ENCODE data around the gene MDH2. TPM values are rescaled to one million over a fixed set of nuclear protein-coding genes. Genes with fewer than 3 reads are reported as not detected.

Gene MDH2
- total RNA-seq, 2 donors from 2014 or later, result 162 to 170 TPM

DNA sequence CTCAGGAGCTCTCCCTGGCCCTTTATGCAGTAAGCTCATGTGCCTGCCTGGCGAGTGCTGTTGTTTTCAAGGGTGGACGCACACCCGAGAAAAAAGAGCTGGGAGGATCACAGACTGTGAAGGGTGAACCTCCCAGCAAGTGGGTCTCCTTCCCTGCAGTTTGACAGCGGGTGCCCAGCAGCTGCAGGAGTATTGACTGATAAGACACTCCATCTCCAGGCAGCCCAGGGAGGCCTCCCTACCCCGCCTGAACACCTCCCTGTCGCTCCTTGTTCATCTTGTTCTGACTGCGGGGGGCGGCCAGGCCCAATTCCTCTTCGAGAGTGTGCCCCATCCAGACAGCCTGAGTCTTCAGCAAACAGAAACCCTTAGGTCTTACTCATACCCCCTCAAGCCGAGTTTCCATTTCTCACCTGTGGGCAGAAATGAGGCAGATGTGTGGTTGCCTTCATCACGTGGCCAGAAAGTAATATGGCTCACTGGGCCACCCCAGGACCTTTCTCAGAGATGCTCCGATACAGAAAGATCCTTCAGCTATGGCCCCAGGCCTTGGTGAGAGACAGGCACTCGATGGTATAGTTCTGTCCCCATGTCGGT is 17.2 kb downstream of the MDH2 start:
- no peaks in the 10 kb centered on the region for H3K9me3 Mint-ChIP-seq
- ATAC-seq (replicated peaks in 1 of 2) (peak; percentile 83 to 89), DNase-seq (peak; percentile 16)
- no peaks in the 10 kb centered on the region for H3K27me3 Mint-ChIP-seq (ENCODE audit: low read depth)
- peaks cover 1 to 31% of the 10 kb centered on the region in 2 donors for H3K36me3 Mint-ChIP-seq (ENCODE audit: insufficient read depth in 2 of 2)
- no peak overlapping the region for H3K4me3 Mint-ChIP-seq
- H3K4me1 Mint-ChIP-seq (ENCODE audit: low read depth), result no peaks in the 10 kb centered on the region
- H3K27ac Mint-ChIP-seq, result peak overlapping the region; percentile 34

DNA sequence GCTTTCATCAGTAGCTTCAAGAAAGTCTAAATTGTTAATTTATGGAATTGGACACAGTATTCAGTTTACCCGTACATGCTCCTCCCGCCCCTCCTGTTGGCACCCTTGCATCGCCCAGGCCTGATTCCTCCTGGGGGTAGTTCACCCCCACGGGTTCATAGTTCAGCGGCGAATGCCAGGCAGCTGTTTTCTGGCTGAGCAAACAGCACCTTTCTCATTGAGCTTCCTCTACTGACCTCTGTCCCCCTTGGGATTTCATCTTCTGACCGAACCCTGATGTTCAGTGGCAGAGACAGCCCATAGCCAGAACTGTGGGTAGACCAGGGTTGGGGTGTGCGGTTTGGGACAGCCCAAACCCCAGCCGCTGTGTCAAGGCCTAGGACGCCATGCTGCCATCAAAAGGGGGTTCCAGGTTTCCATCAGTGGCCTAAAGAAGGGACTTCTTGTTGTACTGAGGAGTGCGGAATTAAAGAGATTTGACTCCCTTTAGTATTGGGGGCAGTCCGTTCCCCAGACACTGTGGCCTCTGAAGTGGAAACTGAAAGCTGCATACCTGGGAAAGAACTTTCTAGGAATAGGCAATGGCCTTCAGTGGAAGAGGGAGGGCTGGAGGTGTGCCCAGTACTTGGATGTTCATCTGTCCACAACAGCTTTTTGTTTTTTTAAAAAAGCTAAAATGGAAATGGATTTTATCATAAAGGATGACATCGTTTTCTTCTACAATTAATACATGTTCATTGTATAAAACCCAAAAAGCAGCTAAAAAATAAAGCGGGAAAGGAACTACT is 19.0 kb downstream of the MDH2 start:
- H3K27ac Mint-ChIP-seq, result no peak overlapping the region
- no peaks in the 10 kb centered on the region for H3K27me3 Mint-ChIP-seq (ENCODE audit: low read depth)
- no peak for DNase-seq
- H3K36me3 Mint-ChIP-seq (ENCODE audit: insufficient read depth in 2 of 2), result peaks cover 1 to 27% of the 10 kb centered on the region in 2 donors
- H3K9me3 Mint-ChIP-seq, result no peaks in the 10 kb centered on the region
- H3K4me1 Mint-ChIP-seq (ENCODE audit: low read depth), result no peaks in the 10 kb centered on the region
- ATAC-seq (replicated peaks in 1 of 2), result no peak
- no peak overlapping the region for H3K4me3 Mint-ChIP-seq

DNA sequence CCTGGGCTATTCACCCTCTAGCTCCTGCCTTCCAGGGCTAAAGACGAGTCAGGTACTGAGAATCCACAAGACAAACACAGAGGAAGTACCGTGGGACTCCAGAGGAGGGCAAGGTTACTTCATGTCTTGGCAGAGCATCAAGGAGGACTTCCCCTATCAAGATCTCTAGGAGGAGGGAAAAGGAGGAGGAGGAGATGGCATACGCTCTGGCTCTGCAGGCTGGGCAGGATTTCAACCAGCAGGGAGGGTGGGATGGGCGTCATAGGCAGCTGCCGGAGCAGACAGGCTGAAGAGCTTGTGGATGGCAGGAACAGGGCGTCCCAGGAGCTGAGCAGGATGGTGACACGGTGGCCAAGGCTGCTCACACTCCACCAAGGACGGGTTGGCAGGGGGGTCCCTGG is 21.3 kb downstream of the MDH2 start:
- DNase-seq (no peak), ATAC-seq (replicated peaks in 1 of 2) (no peak)
- Mint-ChIP-seq H3K27me3 (ENCODE audit: low read depth) (no peaks in the 10 kb centered on the region), H3K36me3 (ENCODE audit: insufficient read depth in 2 of 2) (peaks cover 3 to 17% of the 10 kb centered on the region in 2 donors), H3K9me3 (no peaks in the 10 kb centered on the region), H3K27ac (no peak overlapping the region), H3K4me3 (no peak overlapping the region), H3K4me1 (ENCODE audit: low read depth) (no peaks in the 10 kb centered on the region)

DNA sequence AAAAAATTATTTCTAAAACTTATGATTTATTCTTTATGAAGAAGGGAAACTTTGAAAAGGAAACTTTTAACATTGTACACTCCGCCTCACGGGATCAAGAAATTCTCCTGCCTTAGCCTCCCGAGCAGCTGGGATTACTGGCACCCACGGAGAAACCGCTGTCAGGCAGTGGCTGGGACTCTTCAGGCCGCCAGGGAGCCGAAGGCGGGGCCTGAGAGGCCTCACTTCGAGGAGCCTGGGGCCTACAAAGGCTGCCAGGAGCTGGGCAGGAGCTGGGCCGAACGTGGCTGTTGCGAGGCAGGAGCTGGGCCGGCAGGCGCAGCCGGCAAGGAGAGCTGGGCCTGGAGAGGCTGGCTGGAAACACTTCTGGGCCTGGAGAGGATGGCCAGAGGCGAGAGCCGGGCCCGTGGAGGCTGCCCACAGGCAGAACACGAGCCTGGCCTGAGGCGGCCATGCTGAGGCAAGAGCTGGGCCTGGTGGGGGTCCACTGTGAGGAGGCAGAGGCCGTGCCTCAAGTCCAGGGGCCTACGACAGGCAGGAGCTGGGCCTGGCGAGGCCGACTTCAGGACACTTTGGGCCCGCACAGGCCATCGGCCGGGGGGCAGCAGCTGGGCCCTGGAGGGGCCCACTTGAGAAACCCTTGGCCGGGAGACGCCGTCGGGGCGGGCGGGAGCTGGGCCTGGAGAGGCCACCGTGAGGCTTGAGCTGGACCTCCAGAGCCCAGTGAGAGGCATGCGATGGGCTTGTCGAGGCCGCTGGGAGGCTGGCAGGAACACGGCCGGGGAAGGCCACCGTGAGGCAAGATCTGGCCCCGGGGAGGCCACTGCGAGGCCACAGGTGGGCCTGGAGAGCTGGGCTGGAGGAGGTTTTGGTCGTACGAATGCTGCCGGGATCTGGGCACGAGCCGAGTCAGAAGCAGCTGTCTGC is 23.7 kb downstream of the MDH2 start:
- H3K36me3 Mint-ChIP-seq (ENCODE audit: insufficient read depth in 2 of 2), result peaks cover 2 to 5% of the 10 kb centered on the region in 2 donors
- no peak for ATAC-seq (replicated peaks in 1 of 2)
- no peaks in the 10 kb centered on the region for H3K27me3 Mint-ChIP-seq (ENCODE audit: low read depth)
- no peak overlapping the region for H3K4me3 Mint-ChIP-seq
- H3K4me1 Mint-ChIP-seq (ENCODE audit: low read depth), result no peaks in the 10 kb centered on the region
- H3K9me3 Mint-ChIP-seq, result peaks cover 0 to 2% of the 10 kb centered on the region in 2 donors
- H3K27ac Mint-ChIP-seq, result no peak overlapping the region
- no peak for DNase-seq

DNA sequence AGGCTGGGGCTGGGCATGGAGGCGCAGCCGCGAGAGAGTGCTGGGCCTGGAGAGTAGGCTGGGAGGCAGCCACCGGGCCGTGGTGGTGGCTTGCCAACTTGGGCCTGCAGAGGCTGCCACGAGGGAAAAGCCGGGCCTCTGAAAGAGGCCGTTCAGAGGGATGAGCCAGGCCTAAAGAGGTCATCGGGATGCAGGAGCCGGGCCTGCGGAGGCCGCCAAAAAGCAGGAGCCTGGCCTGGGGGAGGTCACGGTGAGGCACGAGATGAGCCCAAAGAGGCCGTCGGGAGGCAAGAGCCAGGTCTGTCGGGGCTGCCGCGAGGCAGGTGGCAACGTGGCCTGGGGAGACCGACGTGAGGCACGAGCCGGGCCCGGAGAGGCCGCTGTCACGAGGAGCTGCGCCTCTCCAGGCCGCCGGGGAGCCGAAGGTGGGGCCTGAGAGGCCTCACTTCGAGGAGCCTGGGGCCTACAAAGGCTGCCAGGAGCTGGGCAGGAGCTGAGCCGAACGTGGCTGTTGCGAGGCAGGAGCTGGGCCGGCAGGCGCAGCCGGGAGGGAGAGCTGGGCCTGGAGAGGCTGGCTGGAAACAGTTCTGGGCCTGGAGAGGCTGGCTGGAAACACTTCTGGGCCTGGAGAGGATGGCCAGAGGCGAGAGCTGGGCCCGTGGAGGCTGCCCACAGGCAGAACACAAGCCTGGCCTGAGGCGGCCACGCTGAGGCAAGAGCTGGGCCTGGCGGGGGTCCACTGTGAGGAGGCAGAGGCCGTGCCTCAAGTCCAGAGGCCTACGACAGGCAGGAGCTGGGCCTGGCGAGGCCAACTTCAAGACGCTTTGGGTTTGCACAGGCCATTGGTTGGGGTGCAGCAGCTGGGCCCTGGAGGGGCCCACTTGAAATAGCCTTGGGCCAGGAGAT is 24.6 kb downstream of the MDH2 start:
- ATAC-seq (replicated peaks in 1 of 2) (no peak), DNase-seq (no peak)
- Mint-ChIP-seq H3K27ac (no peak overlapping the region), H3K4me1 (ENCODE audit: low read depth) (peaks cover 6% of the 10 kb centered on the region), H3K27me3 (ENCODE audit: low read depth) (no peaks in the 10 kb centered on the region), H3K4me3 (no peak overlapping the region), H3K36me3 (ENCODE audit: insufficient read depth in 2 of 2) (peaks cover 0 to 2% of the 10 kb centered on the region in 2 donors), H3K9me3 (peaks cover 0 to 2% of the 10 kb centered on the region in 2 donors)

DNA sequence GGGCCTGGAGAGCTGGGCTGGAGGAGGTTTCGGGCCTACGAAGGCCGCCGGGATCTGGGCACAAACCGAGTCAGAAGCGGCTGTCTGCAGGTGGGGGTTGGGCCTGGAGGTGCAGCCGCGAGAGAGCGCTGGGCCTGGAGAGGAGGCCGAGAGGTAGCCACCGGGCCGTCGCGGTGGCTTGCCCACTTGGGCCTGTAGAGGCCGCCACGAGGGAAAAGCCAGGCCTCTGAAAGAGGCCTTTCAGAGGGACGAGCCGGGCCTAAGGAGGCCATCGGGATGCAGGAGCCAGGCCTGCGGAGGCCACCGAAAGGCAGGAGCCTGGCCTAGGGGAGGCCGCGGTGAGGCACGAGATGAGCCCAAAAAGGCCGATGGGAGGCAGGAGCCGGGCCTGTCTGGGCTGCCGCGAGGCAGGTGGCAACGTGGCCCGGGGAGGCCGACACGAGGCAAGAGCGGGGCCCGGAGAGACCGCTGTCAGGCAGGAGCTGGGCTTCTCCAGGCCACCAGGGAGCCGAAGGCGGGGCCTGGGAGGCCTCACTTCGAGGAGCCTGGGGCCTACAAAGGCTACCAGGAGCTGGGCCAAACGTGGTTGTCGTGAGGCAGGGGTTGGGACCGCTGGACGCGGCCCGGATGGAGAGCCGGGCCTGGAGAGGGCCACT is 25.6 kb downstream of the MDH2 start:
- Mint-ChIP-seq H3K4me3 (no peak overlapping the region), H3K4me1 (ENCODE audit: low read depth) (peaks cover 10% of the 10 kb centered on the region), H3K36me3 (ENCODE audit: insufficient read depth in 2 of 2) (peaks cover 0 to 2% of the 10 kb centered on the region in 2 donors), H3K27ac (no peak overlapping the region), H3K9me3 (peaks cover 0 to 2% of the 10 kb centered on the region in 2 donors), H3K27me3 (ENCODE audit: low read depth) (no peaks in the 10 kb centered on the region)
- no peak for ATAC-seq (replicated peaks in 1 of 2)
- no peak for DNase-seq

DNA sequence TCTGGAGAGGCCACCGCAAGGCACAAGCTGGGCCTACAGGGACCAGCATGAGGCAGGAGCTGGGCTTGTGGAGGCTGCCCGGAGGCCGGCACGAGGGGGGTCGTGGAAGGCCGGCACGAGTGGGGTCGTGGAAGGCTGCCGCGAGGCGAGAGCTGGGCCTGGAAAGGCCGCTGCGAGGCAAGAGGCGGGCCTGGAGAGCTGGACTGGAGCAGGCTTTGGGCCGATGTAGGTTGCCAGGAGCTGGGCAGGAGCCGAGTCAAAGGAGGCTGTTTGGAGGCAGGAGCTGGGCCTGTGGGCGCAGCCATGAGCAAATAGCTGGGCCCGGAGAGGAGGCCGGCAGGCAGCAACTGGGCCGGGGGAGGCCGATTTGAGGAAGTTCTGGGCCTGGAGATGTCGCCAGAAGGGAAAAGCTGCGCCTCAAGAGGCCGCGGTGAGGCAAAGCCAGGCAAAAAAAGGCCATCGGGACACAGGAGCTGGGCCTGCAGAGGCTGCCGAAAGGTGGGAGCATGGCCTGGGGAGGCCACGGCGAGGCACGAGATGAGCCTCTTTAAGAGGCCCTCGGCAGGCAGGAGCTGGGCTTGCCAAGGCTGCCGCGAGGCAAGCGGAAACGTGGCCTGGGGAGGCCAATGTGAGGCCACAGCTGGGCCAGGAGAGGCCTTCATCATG is 26.5 kb downstream of the MDH2 start:
- peaks cover 0 to 2% of the 10 kb centered on the region in 2 donors for H3K36me3 Mint-ChIP-seq (ENCODE audit: insufficient read depth in 2 of 2)

DNA sequence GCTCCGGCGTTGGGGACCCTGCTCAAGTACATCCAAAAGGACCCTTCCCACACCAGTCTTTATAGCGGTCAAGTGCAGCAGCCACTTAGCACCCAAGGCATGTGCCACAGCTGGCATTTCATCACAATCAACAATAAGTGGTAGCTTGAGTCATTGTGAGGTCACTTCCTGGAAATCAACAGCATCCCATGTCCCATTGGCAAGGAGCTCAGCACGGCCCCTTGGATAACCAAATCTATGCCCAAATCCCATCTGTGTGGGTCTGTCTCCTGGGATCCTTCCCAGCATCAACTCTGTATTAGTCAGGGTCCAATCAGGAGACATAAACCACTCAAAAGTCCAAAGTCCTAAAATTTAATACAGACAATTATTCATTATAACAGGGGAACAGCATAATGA is 27.1 kb downstream of the MDH2 start:
- DNase-seq (no peak), ATAC-seq (replicated peaks in 1 of 2) (no peak)
- peaks cover 0 to 2% of the 10 kb centered on the region in 2 donors for H3K36me3 Mint-ChIP-seq (ENCODE audit: insufficient read depth in 2 of 2)
- H3K27ac Mint-ChIP-seq, result no peak overlapping the region
- H3K27me3 Mint-ChIP-seq (ENCODE audit: low read depth), result peaks cover under 1% of the 10 kb centered on the region
- peaks cover 10% of the 10 kb centered on the region for H3K4me1 Mint-ChIP-seq (ENCODE audit: low read depth)
- no peak overlapping the region for H3K4me3 Mint-ChIP-seq
- H3K9me3 Mint-ChIP-seq, result peaks cover 0 to 2% of the 10 kb centered on the region in 2 donors

More for the DNA sequence above, 26.5 kb downstream of the MDH2 start:
- Mint-ChIP-seq H3K27ac (no peak overlapping the region), H3K9me3 (peaks cover 0 to 2% of the 10 kb centered on the region in 2 donors), H3K4me3 (no peak overlapping the region), H3K27me3 (ENCODE audit: low read depth) (no peaks in the 10 kb centered on the region), H3K4me1 (ENCODE audit: low read depth) (peaks cover 10% of the 10 kb centered on the region)
- ATAC-seq (replicated peaks in 1 of 2) (no peak), DNase-seq (no peak)

DNA sequence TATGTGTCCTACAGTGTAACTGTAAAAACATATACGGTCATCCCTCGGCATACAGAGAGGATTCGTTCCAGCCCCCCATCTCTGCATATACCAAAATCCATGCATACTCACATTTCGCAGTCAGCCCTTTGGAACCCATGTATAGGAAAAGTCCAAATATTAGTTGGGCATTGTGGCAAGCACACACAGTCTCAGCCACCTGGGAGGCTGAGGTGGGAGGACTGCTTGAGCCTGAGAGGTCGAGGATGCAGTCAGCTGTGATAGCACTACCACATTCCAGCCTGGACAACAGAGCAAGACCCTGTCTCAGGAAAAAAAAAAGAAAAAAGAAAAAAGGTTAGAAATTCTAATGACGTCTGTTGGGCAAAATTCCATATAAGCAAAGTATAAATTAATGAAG is 29.1 kb downstream of the MDH2 start:
- ATAC-seq (replicated peaks in 1 of 2) (no peak), DNase-seq (no peak)
- Mint-ChIP-seq H3K9me3 (peaks cover 0 to 2% of the 10 kb centered on the region in 2 donors), H3K27me3 (ENCODE audit: low read depth) (peaks cover 7% of the 10 kb centered on the region), H3K4me1 (ENCODE audit: low read depth) (peaks cover 10% of the 10 kb centered on the region), H3K27ac (no peak overlapping the region), H3K4me3 (peak overlapping the region in 1 of 2 donors; percentile 15), H3K36me3 (ENCODE audit: insufficient read depth in 2 of 2) (peaks cover 0 to 2% of the 10 kb centered on the region in 2 donors)

DNA sequence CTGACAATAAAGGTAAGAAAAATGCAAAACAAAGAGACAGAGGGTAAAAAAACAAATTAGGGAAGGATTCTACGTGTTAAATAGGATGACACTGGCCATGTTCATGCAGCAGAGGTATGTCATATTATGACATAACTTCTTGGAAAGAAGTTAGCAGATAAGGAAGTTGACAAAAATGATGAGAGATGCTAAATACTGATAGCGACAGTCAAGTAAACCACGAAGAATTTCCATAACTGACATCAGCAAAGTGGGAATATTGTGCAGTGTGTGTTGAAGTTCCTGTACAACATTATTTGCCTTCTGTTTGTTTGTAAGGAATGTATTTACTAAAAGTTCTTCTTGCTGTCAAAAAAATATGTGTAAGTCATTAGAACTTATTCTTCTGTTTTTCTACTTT is 29.5 kb downstream of the MDH2 start:
- H3K36me3 Mint-ChIP-seq (ENCODE audit: insufficient read depth in 2 of 2), result peaks cover 0 to 2% of the 10 kb centered on the region in 2 donors
- DNase-seq, result no peak
- peak overlapping the region in 1 of 2 donors; percentile 15 for H3K4me3 Mint-ChIP-seq
- ATAC-seq (replicated peaks in 1 of 2), result no peak
- no peak overlapping the region for H3K27ac Mint-ChIP-seq
- H3K4me1 Mint-ChIP-seq (ENCODE audit: low read depth), result peaks cover 10% of the 10 kb centered on the region
- H3K9me3 Mint-ChIP-seq, result peaks cover 0 to 2% of the 10 kb centered on the region in 2 donors
- H3K27me3 Mint-ChIP-seq (ENCODE audit: low read depth), result peaks cover 7% of the 10 kb centered on the region

DNA sequence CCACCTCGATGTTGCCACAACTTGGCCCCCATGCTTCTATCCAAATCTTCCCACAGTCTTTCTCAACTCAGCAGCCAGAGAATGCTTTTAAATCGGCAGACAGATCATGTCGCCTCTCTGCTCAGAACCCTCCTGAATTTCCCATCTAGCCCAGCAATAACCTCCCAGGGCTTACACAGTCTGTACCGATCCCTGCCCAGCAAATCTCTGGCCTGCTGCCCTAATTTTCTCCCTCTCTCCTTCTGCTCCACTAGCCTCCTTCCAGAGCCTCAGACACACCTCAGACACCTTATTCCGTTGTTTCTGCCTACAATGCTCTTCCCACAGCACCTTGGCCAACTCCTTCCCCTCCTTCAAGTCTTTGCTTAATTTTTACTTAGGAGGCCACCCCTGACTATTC is 32.3 kb downstream of the MDH2 start:
- peaks cover 10% of the 10 kb centered on the region for H3K4me1 Mint-ChIP-seq (ENCODE audit: low read depth)
- no peak overlapping the region for H3K27ac Mint-ChIP-seq
- H3K9me3 Mint-ChIP-seq, result peaks cover 0 to 2% of the 10 kb centered on the region in 2 donors

More for the DNA sequence above, 32.3 kb downstream of the MDH2 start:
- no peak overlapping the region for H3K4me3 Mint-ChIP-seq
- peaks cover 14% of the 10 kb centered on the region for H3K27me3 Mint-ChIP-seq (ENCODE audit: low read depth)
- no peaks in the 10 kb centered on the region for H3K36me3 Mint-ChIP-seq (ENCODE audit: insufficient read depth in 2 of 2)
- no peak for DNase-seq
- no peak for ATAC-seq (replicated peaks in 1 of 2)

Data from activated T-cell treated with anti-CD3 and anti-CD28 coated beads, Interleukin-2, amount 50 U/mL, for 72 hours (primary cell).